ENCODE measurements around the gene GMNN.

DNA sequence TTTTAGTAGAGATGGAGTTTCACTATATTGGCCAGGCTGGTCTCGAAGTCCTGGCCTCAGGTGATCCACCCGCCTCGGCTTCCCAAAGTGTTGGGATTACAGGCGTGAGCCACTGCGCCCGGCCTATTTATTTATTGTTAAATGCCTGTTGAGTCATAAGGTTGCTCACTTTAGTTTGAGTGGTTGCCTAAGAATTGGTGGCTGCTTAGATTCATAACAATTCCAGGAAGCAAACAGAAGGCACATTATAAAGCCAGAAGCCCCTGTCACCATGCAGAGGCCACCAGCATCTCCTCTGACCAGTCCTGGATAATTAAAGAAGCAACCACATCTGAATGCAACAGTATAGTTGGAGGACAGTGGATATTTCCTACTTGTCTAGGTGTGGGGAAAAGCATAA, 48.0 kb downstream of the GMNN start:
- TF ChIP-seq POLR2A (IDR thresholded peaks at IDR 0.05): no peak
- TF ChIP-seq, protein P1, sequence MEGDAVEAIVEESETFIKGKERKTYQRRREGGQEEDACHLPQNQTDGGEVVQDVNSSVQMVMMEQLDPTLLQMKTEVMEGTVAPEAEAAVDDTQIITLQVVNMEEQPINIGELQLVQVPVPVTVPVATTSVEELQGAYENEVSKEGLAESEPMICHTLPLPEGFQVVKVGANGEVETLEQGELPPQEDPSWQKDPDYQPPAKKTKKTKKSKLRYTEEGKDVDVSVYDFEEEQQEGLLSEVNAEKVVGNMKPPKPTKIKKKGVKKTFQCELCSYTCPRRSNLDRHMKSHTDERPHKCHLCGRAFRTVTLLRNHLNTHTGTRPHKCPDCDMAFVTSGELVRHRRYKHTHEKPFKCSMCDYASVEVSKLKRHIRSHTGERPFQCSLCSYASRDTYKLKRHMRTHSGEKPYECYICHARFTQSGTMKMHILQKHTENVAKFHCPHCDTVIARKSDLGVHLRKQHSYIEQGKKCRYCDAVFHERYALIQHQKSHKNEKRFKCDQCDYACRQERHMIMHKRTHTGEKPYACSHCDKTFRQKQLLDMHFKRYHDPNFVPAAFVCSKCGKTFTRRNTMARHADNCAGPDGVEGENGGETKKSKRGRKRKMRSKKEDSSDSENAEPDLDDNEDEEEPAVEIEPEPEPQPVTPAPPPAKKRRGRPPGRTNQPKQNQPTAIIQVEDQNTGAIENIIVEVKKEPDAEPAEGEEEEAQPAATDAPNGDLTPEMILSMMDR (IDR thresholded peaks at IDR 0.05): no peak

Measured in body of pancreas (tissue), 4 donors.